Natural killer cell (primary cell): Measurements from ENCODE around the gene PHF5A. TPM values are rescaled to one million over a fixed set of nuclear protein-coding genes. Genes with fewer than 3 reads are reported as not detected.

Source experiments
- ATAC-seq, 3 donors: fragments of 150-1000 bp in 2 of 3; fragments of 200-7000 bp in 1 of 3; cut with Tn5 transposase; 1 replicate in 1 of 3; 2 replicates in 2 of 3; pipeline ENCODE4 v1.10.0; 2021; ENCODE audit warnings: mild to moderate bottlenecking in 2 of 3, moderate library complexity in 2 of 3
- DNase-seq, 2 donors: peaks; one replicate each; pipeline versions ENCODE4 v3.0.0 to v3.0.0-alpha.2; 2013 to 2021; ENCODE audit warnings: mixed read lengths in 1 of 2
- H3K27ac ChIP-seq: one replicate; pipeline ENCODE4 v1.5.1; 2013; ENCODE audit warnings: mild to moderate bottlenecking, low read length
- H3K27me3 ChIP-seq: one replicate; pipeline ENCODE4 v1.6.1; 2013; ENCODE audit warnings: low read length; ENCODE audit not compliant: control insufficient read depth, insufficient read depth
- H3K36me3 ChIP-seq: one replicate; pipeline ENCODE4 v1.6.1; 2013; ENCODE audit warnings: low read length; ENCODE audit not compliant: control insufficient read depth, insufficient read depth
- H3K4me1 ChIP-seq: one replicate; pipeline ENCODE4 v1.6.1; 2013; ENCODE audit warnings: low read length; ENCODE audit not compliant: control insufficient read depth, insufficient read depth
- H3K4me3 ChIP-seq: one replicate; pipeline ENCODE4 v1.5.1; 2013; ENCODE audit warnings: low read length
- H3K9me3 ChIP-seq: one replicate; pipeline ENCODE4 v1.6.1; 2013; ENCODE audit warnings: low read length; ENCODE audit not compliant: control insufficient read depth, insufficient read depth
- H3K27ac Mint-ChIP-seq, 2 donors: one replicate each; pipeline ENCODE4 v1.8.0; 2022; ENCODE audit warnings: mild to moderate bottlenecking in 2 of 2, mixed read lengths in 2 of 2, moderate library complexity in 1 of 2
- H3K27me3 Mint-ChIP-seq, 2 donors: one replicate each; pipeline ENCODE4 v1.8.0; 2022; ENCODE audit warnings: low read depth in 2 of 2, mixed read lengths in 2 of 2
- H3K36me3 Mint-ChIP-seq: one replicate; pipeline ENCODE4 v1.8.0; 2022; ENCODE audit warnings: mixed read lengths
- H3K4me1 Mint-ChIP-seq, 2 donors: one replicate each; pipeline ENCODE4 v1.8.0; 2022; ENCODE audit warnings: mixed read lengths in 2 of 2
- H3K4me3 Mint-ChIP-seq: one replicate; pipeline ENCODE4 v1.8.0; 2022; ENCODE audit warnings: mild to moderate bottlenecking, moderate library complexity, mixed read lengths
- H3K9me3 Mint-ChIP-seq, 2 donors: one replicate each; pipeline ENCODE4 v1.8.0; 2022; ENCODE audit warnings: mixed read lengths in 2 of 2
- WGBS: methylation state at CpG from one replicate; pipeline ENCODE4 v1.1.7; 2013; ENCODE audit warnings: missing lambda C conversion rate; ENCODE audit not compliant: insufficient coverage; 5-methylcytosine and 5-hydroxymethylcytosine counted together
- intact Hi-C: fragments of 100-400 bp; cut with micrococcal nuclease; formaldehyde crosslinking; loops from one replicate; pipeline ENCODE4 v1.14.2; 2022
- total RNA-seq, 4 donors: library from RNA; stranded (reverse); fragments of 120-200 nt in 1 of 4; gene quantifications; one replicate each; pipeline versions ENCODE4 v1.2.3 to v1.2.4, GENCODE V29; 2013 to 2022
- TF ChIP-seq, protein P1 (sequence below): fragments of 200-600 bp; IDR thresholded peaks from one replicate; pipeline ENCODE4 v1.8.0; 2022; ENCODE audit warnings: antibody characterized with exemption

Gene PHF5A
- total RNA-seq, 3 donors from 2014 or later (not counting 1 experiment from before 2014, with no cell fraction given), result 31.8 to 41.8 (median 37.6) TPM

GRCh38 chr22:41481925-41482318 lies 13.4 kb upstream of the PHF5A start:
- Mint-ChIP-seq H3K36me3 (no peaks in the 10 kb centered on the region), H3K4me1 (peaks cover 10 to 31% of the 10 kb centered on the region in 2 donors), H3K4me3 (no peak overlapping the region), H3K9me3 (no peaks in the 10 kb centered on the region), H3K27me3 (no peaks in the 10 kb centered on the region), H3K27ac (no peak overlapping the region)
- no peak overlapping the region for H3K27ac ChIP-seq
- H3K4me1 ChIP-seq, result peaks cover 18% of the 10 kb centered on the region
- DNase-seq (no peak), ATAC-seq (no peak)
- intact Hi-C loops, result no loop called here
- H3K36me3 ChIP-seq, result peaks cover 2% of the 10 kb centered on the region
- H3K4me3 ChIP-seq, result no peak overlapping the region
- no peaks in the 10 kb centered on the region for H3K9me3 ChIP-seq
- TF ChIP-seq, protein P1, sequence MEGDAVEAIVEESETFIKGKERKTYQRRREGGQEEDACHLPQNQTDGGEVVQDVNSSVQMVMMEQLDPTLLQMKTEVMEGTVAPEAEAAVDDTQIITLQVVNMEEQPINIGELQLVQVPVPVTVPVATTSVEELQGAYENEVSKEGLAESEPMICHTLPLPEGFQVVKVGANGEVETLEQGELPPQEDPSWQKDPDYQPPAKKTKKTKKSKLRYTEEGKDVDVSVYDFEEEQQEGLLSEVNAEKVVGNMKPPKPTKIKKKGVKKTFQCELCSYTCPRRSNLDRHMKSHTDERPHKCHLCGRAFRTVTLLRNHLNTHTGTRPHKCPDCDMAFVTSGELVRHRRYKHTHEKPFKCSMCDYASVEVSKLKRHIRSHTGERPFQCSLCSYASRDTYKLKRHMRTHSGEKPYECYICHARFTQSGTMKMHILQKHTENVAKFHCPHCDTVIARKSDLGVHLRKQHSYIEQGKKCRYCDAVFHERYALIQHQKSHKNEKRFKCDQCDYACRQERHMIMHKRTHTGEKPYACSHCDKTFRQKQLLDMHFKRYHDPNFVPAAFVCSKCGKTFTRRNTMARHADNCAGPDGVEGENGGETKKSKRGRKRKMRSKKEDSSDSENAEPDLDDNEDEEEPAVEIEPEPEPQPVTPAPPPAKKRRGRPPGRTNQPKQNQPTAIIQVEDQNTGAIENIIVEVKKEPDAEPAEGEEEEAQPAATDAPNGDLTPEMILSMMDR, result no peak
- no peaks in the 10 kb centered on the region for H3K27me3 ChIP-seq
- 75% methylated on average over 5 of the region's 5 CpGs for WGBS

- Mint-ChIP-seq H3K9me3 (no peaks in the 10 kb centered on the region), H3K4me1 (peaks cover 9 to 26% of the 10 kb centered on the region in 2 donors), H3K27me3 (no peaks in the 10 kb centered on the region), H3K27ac (no peak overlapping the region), H3K36me3 (no peaks in the 10 kb centered on the region), H3K4me3 (no peak overlapping the region)
- TF ChIP-seq, protein P1, result no peak
- DNase-seq (no peak), ATAC-seq (no peak)
- peaks cover 2% of the 10 kb centered on the region for H3K36me3 ChIP-seq
- H3K27ac ChIP-seq, result no peak overlapping the region
- no peak overlapping the region for H3K4me3 ChIP-seq
- peaks cover 18% of the 10 kb centered on the region for H3K4me1 ChIP-seq
- 93% methylated on average over 15 of the region's 15 CpGs for WGBS
- intact Hi-C loops, result no loop called here
- H3K27me3 ChIP-seq, result no peaks in the 10 kb centered on the region
- H3K9me3 ChIP-seq, result no peaks in the 10 kb centered on the region
Observed at GRCh38 chr22:41481131-41481830, 12.8 kb upstream of the PHF5A start.

- Mint-ChIP-seq H3K9me3 (no peaks in the 10 kb centered on the region), H3K4me1 (peaks cover 9 to 21% of the 10 kb centered on the region in 2 donors), H3K36me3 (no peaks in the 10 kb centered on the region), H3K27me3 (no peaks in the 10 kb centered on the region), H3K4me3 (no peak overlapping the region), H3K27ac (peak overlapping the region in 1 of 2 donors; percentile 13)
- no peak for DNase-seq
- Histone ChIP-seq H3K4me3 (no peak overlapping the region), H3K27me3 (no peaks in the 10 kb centered on the region), H3K36me3 (peaks cover 2% of the 10 kb centered on the region), H3K4me1 (peaks cover 16% of the 10 kb centered on the region), H3K27ac (peak overlapping the region; percentile 37), H3K9me3 (no peaks in the 10 kb centered on the region)
- intact Hi-C loops, result no loop called here
- TF ChIP-seq, protein P1, result no peak
- ATAC-seq, result no peak
- WGBS, result 90% methylated on average over 2 of the region's 7 CpGs
Observed at GRCh38 chr22:41480397-41480735, 11.9 kb upstream of the PHF5A start.
